Caco-2 (cell line): ENCODE data around the gene CALCOCO2. TPM values are rescaled to one million over a fixed set of nuclear protein-coding genes. Genes with fewer than 3 reads are reported as not detected.
A peak's percentile ranks its signal among the peaks of the same experiment; 100 is the strongest.

Source experiments
- BruUV-seq: library from RNA; stranded (reverse); fragments of 400-500 nt; replicated peaks from 2 replicates; lab custom pipeline; 2021; lab: Mats Ljungman, UMichigan
- CTCF ChIA-PET: fragments of 300-600 bp; sonication (Branson Sonifier 250); formaldehyde crosslinking; loops from one replicate; lab custom pipeline; 2022; ENCODE audit warnings: antibody characterized with exemption; lab: Charles Lee
- POLR2A ChIA-PET: fragments of 300-600 bp; sonication (Branson Sonifier 250); formaldehyde crosslinking; loops from one replicate; lab custom pipeline; 2022; ENCODE audit warnings: antibody characterized with exemption; lab: Charles Lee
- DNase-seq, 2 experiments: peaks; one replicate each; pipeline versions ENCODE4 v3.0.0 to v3.0.0-alpha.2; 2020 to 2022
- H3K27me3 ChIP-seq: replicated peaks from 2 replicates; pipeline ENCODE4 v1.6.0; 2011; ENCODE audit warnings: low read length; ENCODE audit not compliant: control insufficient read depth, insufficient read depth
- H3K36me3 ChIP-seq: 2 replicates; pipeline ENCODE4 v1.5.1; 2011; ENCODE audit warnings: low read length; ENCODE audit not compliant: control insufficient read depth, insufficient read depth
- H3K4me1 ChIP-seq: fragments of 250-450 bp; sonication (Bioruptor Pico); 2 replicates; pipeline ENCODE4 v1.5.1; 2020; ENCODE audit warnings: mild to moderate bottlenecking
- H3K4me3 ChIP-seq: 2 replicates; pipeline ENCODE4 v1.5.1; 2011; ENCODE audit warnings: low read depth, mild to moderate bottlenecking, control low read depth, low read length
- H3K9me3 ChIP-seq: fragments of 250-450 bp; sonication (Bioruptor Pico); 2 replicates; pipeline ENCODE4 v1.5.1; 2020; ENCODE audit warnings: mild to moderate bottlenecking, moderate library complexity
- H3K27ac Mint-ChIP-seq: one replicate; pipeline ENCODE4 v1.8.0; 2022; ENCODE audit warnings: mixed read lengths; ENCODE audit not compliant: unreplicated experiment
- H3K27me3 Mint-ChIP-seq: one replicate; pipeline ENCODE4 v1.8.0; 2022; ENCODE audit warnings: mixed read lengths; ENCODE audit not compliant: insufficient read depth, unreplicated experiment
- H3K36me3 Mint-ChIP-seq: one replicate; pipeline ENCODE4 v1.8.0; 2022; ENCODE audit warnings: mild to moderate bottlenecking, mixed read lengths; ENCODE audit not compliant: insufficient read depth, unreplicated experiment
- H3K4me1 Mint-ChIP-seq: one replicate; pipeline ENCODE4 v1.8.0; 2022; ENCODE audit warnings: low read depth, mixed read lengths; ENCODE audit not compliant: unreplicated experiment
- H3K4me3 Mint-ChIP-seq: one replicate; pipeline ENCODE4 v1.8.0; 2022; ENCODE audit warnings: mild to moderate bottlenecking, moderate library complexity, mixed read lengths; ENCODE audit not compliant: unreplicated experiment
- H3K9me3 Mint-ChIP-seq: one replicate; pipeline ENCODE4 v1.8.0; 2022; ENCODE audit warnings: mixed read lengths; ENCODE audit not compliant: unreplicated experiment
- intact Hi-C: fragments of 100-400 bp; cut with micrococcal nuclease; formaldehyde crosslinking; loops from one replicate; pipeline ENCODE4 v1.10.0; 2022; ENCODE audit not compliant: unreplicated experiment
- total RNA-seq: library from RNA; stranded (reverse); gene quantifications from 2 replicates; pipeline ENCODE4 v1.2.3, GENCODE V29; 2022
- TF ChIP-seq, protein P1 (sequence below), 2 experiments: fragments of 200-600 bp in 1 of 2; IDR thresholded peaks; 1 replicate in 1 of 2; 2 replicates in 1 of 2; pipeline versions ENCODE4 v1.5.1 to v1.8.0; 2011 to 2022; ENCODE audit warnings: antibody characterized with exemption in 1 of 2, control low read depth in 1 of 2, inconsistent platforms in 1 of 2, low read depth in 1 of 2, low read length in 1 of 2, mild to moderate bottlenecking in 1 of 2, moderate library complexity in 1 of 2; ENCODE audit not compliant: insufficient read depth in 1 of 2, severe bottlenecking in 1 of 2, unreplicated experiment in 1 of 2

The CALCOCO2 gene
- total RNA-seq, 1 experiment from 2014 or later: 233 TPM

DNA sequence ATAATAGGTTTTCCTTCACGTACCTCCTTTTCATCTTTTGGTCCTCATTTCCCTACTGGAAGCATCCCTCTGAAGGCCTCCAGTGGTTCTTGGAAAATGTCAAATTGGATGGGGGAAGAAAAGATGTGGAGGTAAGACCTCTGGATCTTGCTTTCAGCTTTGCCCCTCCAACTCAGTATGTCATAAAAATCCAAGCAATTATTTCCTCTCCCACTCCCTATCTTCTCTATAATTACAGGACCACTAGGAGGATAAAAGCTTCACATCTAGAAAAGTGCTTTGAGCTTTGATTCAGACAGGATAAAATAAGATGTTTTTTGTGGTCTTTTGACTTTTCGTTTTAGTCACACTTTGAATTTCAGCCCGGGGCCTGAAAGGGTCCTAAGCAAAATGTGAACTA, 15.5 kb upstream of the CALCOCO2 start:
- Mint-ChIP-seq H3K9me3 (no peaks in the 10 kb centered on the region), H3K36me3 (no peaks in the 10 kb centered on the region), H3K27ac (no peak overlapping the region), H3K27me3 (peaks cover 2% of the 10 kb centered on the region), H3K4me1 (peaks cover 8% of the 10 kb centered on the region), H3K4me3 (no peak overlapping the region)
- H3K9me3 ChIP-seq: no peaks in the 10 kb centered on the region
- BruUV-seq: no TSS peak
- no peaks in the 10 kb centered on the region for H3K27me3 ChIP-seq
- ChIA-PET CTCF (interaction anchor here (0.6 to 31.3 kb wide), 9 partner anchors 11 to 217 kb away, joined by 3 to 1184 read pairs (median 7); no protein-coding TSS in a partner anchor), POLR2A (interaction anchor here (0.5 kb wide), 1 partner anchor 205 kb away, joined by 4 read pairs; no protein-coding TSS in a partner anchor)
- H3K4me1 ChIP-seq: peaks cover 10% of the 10 kb centered on the region
- TF ChIP-seq, protein P1, sequence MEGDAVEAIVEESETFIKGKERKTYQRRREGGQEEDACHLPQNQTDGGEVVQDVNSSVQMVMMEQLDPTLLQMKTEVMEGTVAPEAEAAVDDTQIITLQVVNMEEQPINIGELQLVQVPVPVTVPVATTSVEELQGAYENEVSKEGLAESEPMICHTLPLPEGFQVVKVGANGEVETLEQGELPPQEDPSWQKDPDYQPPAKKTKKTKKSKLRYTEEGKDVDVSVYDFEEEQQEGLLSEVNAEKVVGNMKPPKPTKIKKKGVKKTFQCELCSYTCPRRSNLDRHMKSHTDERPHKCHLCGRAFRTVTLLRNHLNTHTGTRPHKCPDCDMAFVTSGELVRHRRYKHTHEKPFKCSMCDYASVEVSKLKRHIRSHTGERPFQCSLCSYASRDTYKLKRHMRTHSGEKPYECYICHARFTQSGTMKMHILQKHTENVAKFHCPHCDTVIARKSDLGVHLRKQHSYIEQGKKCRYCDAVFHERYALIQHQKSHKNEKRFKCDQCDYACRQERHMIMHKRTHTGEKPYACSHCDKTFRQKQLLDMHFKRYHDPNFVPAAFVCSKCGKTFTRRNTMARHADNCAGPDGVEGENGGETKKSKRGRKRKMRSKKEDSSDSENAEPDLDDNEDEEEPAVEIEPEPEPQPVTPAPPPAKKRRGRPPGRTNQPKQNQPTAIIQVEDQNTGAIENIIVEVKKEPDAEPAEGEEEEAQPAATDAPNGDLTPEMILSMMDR (IDR thresholded peaks at IDR 0.05; ENCODE audit: insufficient read depth in 1 of 2, low read depth in 1 of 2, low read length in 1 of 2, severe bottlenecking in 1 of 2, unreplicated experiment in 1 of 2): no peak
- H3K4me3 ChIP-seq: no peak overlapping the region
- no peaks in the 10 kb centered on the region for H3K36me3 ChIP-seq
- DNase-seq: no peak
- intact Hi-C loops: no loop called here

- peaks cover 8% of the 10 kb centered on the region for H3K4me1 Mint-ChIP-seq
- Histone ChIP-seq H3K36me3 (no peaks in the 10 kb centered on the region), H3K27me3 (no peaks in the 10 kb centered on the region), H3K4me3 (peak overlapping the region; percentile 54), H3K4me1 (peaks cover 10% of the 10 kb centered on the region), H3K9me3 (no peaks in the 10 kb centered on the region)
- CTCF ChIA-PET: interaction anchor here (0.6 to 31.3 kb wide), 12 partner anchors 8 to 413 kb away, joined by 3 to 1184 read pairs (median 6); partner anchors contain the start of genes ATP5MC1 and HOXB13
- peak overlapping the region; percentile 75 for H3K4me3 Mint-ChIP-seq
- no peak overlapping the region for H3K27ac Mint-ChIP-seq
- POLR2A ChIA-PET: interaction anchor here (1.1 kb wide), 1 partner anchor 76 kb away, joined by 5 read pairs; the partner anchor contains the start of gene ATP5MC1
- H3K9me3 Mint-ChIP-seq: no peaks in the 10 kb centered on the region
- H3K36me3 Mint-ChIP-seq: no peaks in the 10 kb centered on the region
- no peak for DNase-seq
- no TSS peak for BruUV-seq
- intact Hi-C loops: no loop called here
- TF ChIP-seq, protein P1 (IDR thresholded peaks at IDR 0.05; ENCODE audit: insufficient read depth in 1 of 2, low read depth in 1 of 2, low read length in 1 of 2, severe bottlenecking in 1 of 2, unreplicated experiment in 1 of 2): no peak
- H3K27me3 Mint-ChIP-seq: peaks cover 2% of the 10 kb centered on the region
Observed at GRCh38 chr17:48816438-48816773, 14.4 kb upstream of the CALCOCO2 start.

- peaks cover 8% of the 10 kb centered on the region for H3K4me1 Mint-ChIP-seq
- H3K36me3 Mint-ChIP-seq: no peaks in the 10 kb centered on the region
- Histone ChIP-seq H3K9me3 (no peaks in the 10 kb centered on the region), H3K36me3 (no peaks in the 10 kb centered on the region), H3K27me3 (no peaks in the 10 kb centered on the region), H3K4me3 (peak within 1 kb of the TSS; percentile 54), H3K4me1 (peaks cover 10% of the 10 kb centered on the region)
- H3K27me3 Mint-ChIP-seq: peaks cover 2% of the 10 kb centered on the region
- BruUV-seq: no TSS peak
- CTCF ChIA-PET: interaction anchor here (0.7 to 31.3 kb wide), 13 partner anchors 8 to 145 kb away, joined by 3 to 1184 read pairs (median 6); partner anchors contain the start of genes ATP5MC1 and HOXB13
- TF ChIP-seq, protein P1 (IDR thresholded peaks at IDR 0.05; ENCODE audit: insufficient read depth in 1 of 2, low read depth in 1 of 2, low read length in 1 of 2, severe bottlenecking in 1 of 2, unreplicated experiment in 1 of 2): peak in 1 of 2 experiments; percentile 17
- H3K27ac Mint-ChIP-seq: no peak within 1 kb of the TSS
- H3K9me3 Mint-ChIP-seq: no peaks in the 10 kb centered on the region
- DNase-seq: peak; percentile 99 to 100
- POLR2A ChIA-PET: interaction anchor here (0.6 to 1.1 kb wide), 3 partner anchors 62 to 86 kb away, joined by 5 to 8 read pairs (median 8); partner anchors contain the start of gene ATP5MC1
- peak within 1 kb of the TSS; percentile 75 for H3K4me3 Mint-ChIP-seq
- intact Hi-C loops: loop anchor here (1.0 kb wide), 3 partner anchors 14 to 54 kb away; partner anchors contain the start of gene CALCOCO2
Observed at GRCh38 chr17:48816774-48817590, 13.9 kb upstream of the CALCOCO2 start, which contains the start of gene TTLL6. TTLL6 (minus strand) TSS chr17:48817229; CDS start chr17:48817072, 157 bp downstream.
